ENCODE results near the gene CEP85L. TPM values are rescaled to one million over a fixed set of nuclear protein-coding genes. Genes with fewer than 3 reads are reported as not detected.

CEP85L gene
- total and polyA plus RNA-seq, 2 of the 13 experiments (the other 11 are each of a cell fraction or from before 2014, with no cell fraction given) = 0.44 to 1.7 TPM

GRCh38 chr6:118562959-118563358, 88.4 kb downstream of the CEP85L start:
- no peak overlapping the region for H3K27ac ChIP-seq (ENCODE audit: extremely low read length, insufficient read depth, low read length)
- no peaks in the 10 kb centered on the region for H3K27me3 ChIP-seq (ENCODE audit: control insufficient read depth in 1 of 2, insufficient read depth in 2 of 2, low read length in 2 of 2)
- WGBS (ENCODE audit: low lambda C conversion rate) = 76% methylated on average over 1 of the region's 1 CpG
- H4K20me1 ChIP-seq (ENCODE audit: insufficient read depth, low read length) = no peaks in the 10 kb centered on the region
- BruUV-seq (replicated peaks) = no TSS peak
- in situ Hi-C loops (cut with HindIII; ENCODE audit: extremely low pct_ligation_motif_present, low pct_unique_long_range_greater_than_20kb) (no loop called here), intact Hi-C loops (cut with micrococcal nuclease; ENCODE audit: unreplicated experiment) (loop anchor here (10.0 kb wide), 1 partner anchor 242 kb away; no protein-coding TSS in a partner anchor)
- H3K4me3 ChIP-seq (replicated peaks in 1 of 3; ENCODE audit: insufficient read depth in 1 of 3, low read depth in 2 of 3, low read length in 3 of 3) = no peak overlapping the region
- no peak overlapping the region for H2AFZ ChIP-seq (ENCODE audit: low read length)
- TF ChIP-seq, protein P1, sequence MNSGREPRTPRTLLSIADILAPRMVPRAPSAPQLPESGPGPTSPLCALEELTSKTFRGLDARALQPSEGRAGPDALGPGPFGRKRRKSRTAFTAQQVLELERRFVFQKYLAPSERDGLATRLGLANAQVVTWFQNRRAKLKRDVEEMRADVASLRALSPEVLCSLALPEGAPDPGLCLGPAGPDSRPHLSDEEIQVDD (CRISPR knock-in tag; IDR thresholded peaks at IDR 0.05; ENCODE audit: borderline replicate concordance) = no peak
- TF ChIP-seq HDAC6 (IDR thresholded peaks at IDR 0.05; ENCODE audit: low read depth, low read length) = no peak
- TF ChIP-seq ZNF660 (CRISPR knock-in tag; IDR thresholded peaks at IDR 0.05; ENCODE audit: borderline replicate concordance, low read depth) = no peak
- no peak for TF ChIP-seq MBD4 (IDR thresholded peaks at IDR 0.05; ENCODE audit: borderline replicate concordance, low read length)
- TF ChIP-seq ZNF512 (CRISPR knock-in tag; IDR thresholded peaks at IDR 0.05) = no peak
- TF ChIP-seq ZNF484 (CRISPR knock-in tag; IDR thresholded peaks at IDR 0.05; ENCODE audit: borderline replicate concordance, low read depth) = no peak
- no peak for TF ChIP-seq ZNF350 (CRISPR knock-in tag; IDR thresholded peaks at IDR 0.05; ENCODE audit: borderline replicate concordance, low read depth)
- TF ChIP-seq E2F5 (CRISPR knock-in tag; conservative IDR thresholded peaks at IDR 0.05) = no peak
- TF ChIP-seq RNF219 (CRISPR knock-in tag; IDR thresholded peaks at IDR 0.05) = no peak
- no peak for TF ChIP-seq ZNF207 (IDR thresholded peaks at IDR 0.05; ENCODE audit: borderline replicate concordance)
- no peak for TF ChIP-seq ZNF282 (IDR thresholded peaks at IDR 0.05; ENCODE audit: partially characterized antibody)
- TF ChIP-seq ELF1 (CRISPR knock-in tag; IDR thresholded peaks at IDR 0.05) = no peak
- TF ChIP-seq, protein P2, sequence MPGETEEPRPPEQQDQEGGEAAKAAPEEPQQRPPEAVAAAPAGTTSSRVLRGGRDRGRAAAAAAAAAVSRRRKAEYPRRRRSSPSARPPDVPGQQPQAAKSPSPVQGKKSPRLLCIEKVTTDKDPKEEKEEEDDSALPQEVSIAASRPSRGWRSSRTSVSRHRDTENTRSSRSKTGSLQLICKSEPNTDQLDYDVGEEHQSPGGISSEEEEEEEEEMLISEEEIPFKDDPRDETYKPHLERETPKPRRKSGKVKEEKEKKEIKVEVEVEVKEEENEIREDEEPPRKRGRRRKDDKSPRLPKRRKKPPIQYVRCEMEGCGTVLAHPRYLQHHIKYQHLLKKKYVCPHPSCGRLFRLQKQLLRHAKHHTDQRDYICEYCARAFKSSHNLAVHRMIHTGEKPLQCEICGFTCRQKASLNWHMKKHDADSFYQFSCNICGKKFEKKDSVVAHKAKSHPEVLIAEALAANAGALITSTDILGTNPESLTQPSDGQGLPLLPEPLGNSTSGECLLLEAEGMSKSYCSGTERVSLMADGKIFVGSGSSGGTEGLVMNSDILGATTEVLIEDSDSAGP (CRISPR knock-in tag; IDR thresholded peaks at IDR 0.05; ENCODE audit: borderline replicate concordance) = no peak
- FAIRE-seq (no peak), ATAC-seq (no peak), DNase-seq (ENCODE audit: low spot score) (no peak)
- no peak overlapping the region for H3K9ac ChIP-seq (ENCODE audit: insufficient read depth, low read depth, low read length)
- no peak overlapping the region for H3K4me2 ChIP-seq (ENCODE audit: low read depth, low read length)
- ChIA-PET CTCF (ENCODE audit: low intra/inter-chr PET ratio, low total read pairs) (no interaction called here), POLR2A (no interaction called here)
- H3K9me3 ChIP-seq (ENCODE audit: low read length) = no peaks in the 10 kb centered on the region
- H3K36me3 ChIP-seq (replicated peaks in 1 of 2; ENCODE audit: control insufficient read depth in 1 of 2, insufficient read depth in 2 of 2, low read length in 2 of 2) = no peaks in the 10 kb centered on the region
- H3K4me1 ChIP-seq (ENCODE audit: insufficient read depth, low read length) = no peaks in the 10 kb centered on the region
- no peaks in the 10 kb centered on the region for H3K79me2 ChIP-seq (ENCODE audit: insufficient read depth, low read length)

Data from HepG2 (cell line).